SK-N-MC (cell line): ENCODE measurements around the gene KCNG1.

ENCODE experiments used
- DNase-seq: peaks from one replicate; pipeline ENCODE4 v3.0.0-alpha.2; 2011; ENCODE audit warnings: low read depth, low spot score
- H3K27ac ChIP-seq: fragments of 200-600 bp; sonication (generic); 2 replicates; pipeline ENCODE4 v1.5.1; 2016; ENCODE audit warnings: mixed run types
- H3K36me3 ChIP-seq: fragments of 200-600 bp; sonication (generic); 2 replicates; pipeline ENCODE4 v1.6.1; 2017; ENCODE audit warnings: antibody characterized with exemption, low read length, mixed read lengths; ENCODE audit not compliant: insufficient read depth
- H3K4me3 ChIP-seq: fragments of 200-600 bp; sonication (generic); 2 replicates; pipeline ENCODE4 v1.5.1; 2016
- H3K9ac ChIP-seq: fragments of 200-600 bp; sonication (generic); 2 replicates; pipeline ENCODE4 v1.8.0; 2017; ENCODE audit warnings: mixed run types, mixed read lengths; ENCODE audit not compliant: insufficient read length
- H3K9me3 ChIP-seq: fragments of 200-600 bp; sonication (generic); 2 replicates; pipeline ENCODE4 v1.6.1; 2017; ENCODE audit warnings: low read depth, mild to moderate bottlenecking, antibody characterized with exemption, low read length, moderate library complexity, mixed read lengths
- EZH2 ChIP-seq: fragments of 200-600 bp; sonication (generic); IDR thresholded peaks from one replicate; pipeline ENCODE4 v1.6.1; 2017; ENCODE audit warnings: antibody characterized with exemption
- FOXP2 ChIP-seq: optimal IDR thresholded peaks from 2 replicates; pipeline ENCODE3; 2011; ENCODE audit warnings: mild to moderate bottlenecking, moderate library complexity; ENCODE audit not compliant: insufficient read depth; ENCODE audit errors: extremely low read length, control extremely low read depth
- POLR2AphosphoS5 ChIP-seq: IDR thresholded peaks from 2 replicates; pipeline ENCODE4 v1.6.1; 2012; ENCODE audit warnings: mild to moderate bottlenecking, low read depth, low read length, borderline replicate concordance

The KCNG1 gene

GRCh38 chr20:50957798-50958614 is 64.9 kb downstream of the KCNG1 start, which contains the start of gene DPM1:
TSS of gene DPM1 (minus strand) at chr20:50958532. CDS start at chr20:50958523, 9 bp downstream.
- Histone ChIP-seq H3K9ac (peak within 1 kb of the TSS; percentile 99), H3K27ac (peak within 1 kb of the TSS; percentile 99), H3K36me3 (peaks cover 38% of the 10 kb centered on the region), H3K4me3 (peak within 1 kb of the TSS; percentile 89), H3K9me3 (no peaks in the 10 kb centered on the region)
- DNase-seq: no peak
- TF ChIP-seq POLR2AphosphoS5 (peak; percentile 97), FOXP2 (no peak)

DNA sequence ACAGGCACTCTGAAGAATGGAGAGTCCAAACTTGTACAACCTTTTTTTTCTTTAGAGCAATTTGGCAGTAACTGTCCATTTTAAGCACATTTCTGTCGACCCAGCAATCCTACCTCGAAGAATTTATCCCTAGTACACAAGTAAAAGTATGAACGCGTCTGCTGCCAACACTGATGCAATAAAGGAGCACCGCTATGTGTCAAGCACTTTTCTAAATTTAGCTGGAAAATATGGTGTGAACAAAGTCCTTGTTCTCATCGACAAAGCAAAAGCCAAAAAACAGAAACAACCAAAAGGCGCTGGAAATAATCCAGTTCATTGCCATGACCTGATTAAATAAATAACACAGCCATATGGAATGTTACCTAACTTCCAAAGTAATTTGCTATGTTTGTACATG is 65.6 kb downstream of the KCNG1 start:
- Histone ChIP-seq H3K9ac (peak overlapping the region; percentile 99), H3K36me3 (peaks cover 45% of the 10 kb centered on the region), H3K9me3 (no peaks in the 10 kb centered on the region), H3K27ac (no peak overlapping the region), H3K4me3 (peak overlapping the region; percentile 89)
- DNase-seq: no peak
- no peak for TF ChIP-seq FOXP2
- TF ChIP-seq EZH2: no peak
- TF ChIP-seq POLR2AphosphoS5: no peak

DNA sequence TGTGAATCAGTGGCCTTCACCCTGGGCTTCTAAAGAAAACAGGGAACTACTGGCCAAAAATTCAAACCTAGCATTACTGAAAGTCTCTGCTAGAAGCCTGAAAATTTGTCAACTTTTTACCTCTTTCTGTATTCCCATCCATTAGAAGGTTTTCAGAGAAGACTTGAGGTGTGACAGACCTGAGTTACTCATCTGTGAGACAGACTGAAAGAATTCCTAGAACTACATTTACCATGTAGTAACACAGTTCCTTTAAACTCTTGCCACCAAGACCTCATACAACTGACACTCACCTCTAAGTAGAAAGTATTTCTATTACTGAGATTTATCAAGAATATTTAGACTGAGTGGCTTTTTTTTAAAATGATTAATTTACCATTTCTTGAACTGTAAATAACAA is 69.1 kb downstream of the KCNG1 start:
- DNase-seq: no peak
- Histone ChIP-seq H3K36me3 (peaks cover 63% of the 10 kb centered on the region), H3K9me3 (no peaks in the 10 kb centered on the region), H3K4me3 (no peak overlapping the region), H3K9ac (no peak overlapping the region), H3K27ac (no peak overlapping the region)
- TF ChIP-seq EZH2: no peak
- no peak for TF ChIP-seq POLR2AphosphoS5
- no peak for TF ChIP-seq FOXP2
